Endothelial cell (in vitro differentiated cells): Measurements from ENCODE around the gene ZNF618. TPM values are rescaled to one million over a fixed set of nuclear protein-coding genes. Genes with fewer than 3 reads are reported as not detected.

Experiments
- DNase-seq: peaks from one replicate; pipeline ENCODE4 v3.0.0; 2021; ENCODE audit warnings: low spot score
- H3K27ac Mint-ChIP-seq: one replicate; pipeline ENCODE4 v1.8.0; 2021; ENCODE audit warnings: mixed read lengths, inconsistent platforms; ENCODE audit not compliant: unreplicated experiment
- H3K27me3 Mint-ChIP-seq: one replicate; pipeline ENCODE4 v1.8.0; 2021; ENCODE audit warnings: mild to moderate bottlenecking, moderate library complexity, mixed read lengths, inconsistent platforms; ENCODE audit not compliant: unreplicated experiment
- H3K36me3 Mint-ChIP-seq: one replicate; pipeline ENCODE4 v1.8.0; 2021; ENCODE audit warnings: mild to moderate bottlenecking, low read depth, mixed read lengths, inconsistent platforms; ENCODE audit not compliant: unreplicated experiment
- H3K4me1 Mint-ChIP-seq: one replicate; pipeline ENCODE4 v1.8.0; 2021; ENCODE audit warnings: mild to moderate bottlenecking, mixed read lengths, inconsistent platforms; ENCODE audit not compliant: unreplicated experiment
- H3K4me3 Mint-ChIP-seq: one replicate; pipeline ENCODE4 v1.8.0; 2021; ENCODE audit warnings: mild to moderate bottlenecking, mixed read lengths, inconsistent platforms; ENCODE audit not compliant: unreplicated experiment
- H3K9me3 Mint-ChIP-seq: one replicate; pipeline ENCODE4 v1.8.0; 2021; ENCODE audit warnings: mixed read lengths, inconsistent platforms; ENCODE audit not compliant: unreplicated experiment
- CTCF ChIP-seq: fragments of 200-600 bp; sonication (generic); IDR thresholded peaks from one replicate; pipeline ENCODE4 v1.5.0; 2021; ENCODE audit warnings: antibody characterized with exemption; ENCODE audit not compliant: unreplicated experiment
- total RNA-seq: library from RNA; stranded (reverse); fragmentation: NEBNext Ultra II Directional; extraction: Animal tissue kit (Norgen Biotek cat#: 25700); gene quantifications from one replicate; pipeline ENCODE4 v1.2.1, GENCODE V29; 2021; ENCODE audit not compliant: unreplicated experiment

Gene ZNF618
- total RNA-seq, 1 donor from 2014 or later, result 35.0 TPM

GRCh38 chr9:114086607-114087006 lies 210.5 kb downstream of the ZNF618 start:
- H3K4me3 Mint-ChIP-seq, result no peak overlapping the region
- H3K4me1 Mint-ChIP-seq, result no peaks in the 10 kb centered on the region
- no peak for DNase-seq
- no peak overlapping the region for H3K27ac Mint-ChIP-seq
- TF ChIP-seq CTCF, result no peak
- H3K27me3 Mint-ChIP-seq, result peaks cover 5% of the 10 kb centered on the region
- H3K9me3 Mint-ChIP-seq, result no peaks in the 10 kb centered on the region
- H3K36me3 Mint-ChIP-seq, result no peaks in the 10 kb centered on the region

- H3K36me3 Mint-ChIP-seq, result no peaks in the 10 kb centered on the region
- H3K27ac Mint-ChIP-seq, result no peak overlapping the region
- no peak overlapping the region for H3K4me3 Mint-ChIP-seq
- H3K9me3 Mint-ChIP-seq, result no peaks in the 10 kb centered on the region
- H3K27me3 Mint-ChIP-seq, result peaks cover 5% of the 10 kb centered on the region
- H3K4me1 Mint-ChIP-seq, result no peaks in the 10 kb centered on the region
- no peak for TF ChIP-seq CTCF
- no peak for DNase-seq
These were observed 211.6 kb downstream of the ZNF618 start for GRCh38 chr9:114087721-114088120.

GRCh38 chr9:114088571-114089170 lies 212.6 kb downstream of the ZNF618 start:
- Mint-ChIP-seq H3K4me3 (no peak overlapping the region), H3K4me1 (no peaks in the 10 kb centered on the region), H3K36me3 (no peaks in the 10 kb centered on the region), H3K9me3 (no peaks in the 10 kb centered on the region), H3K27ac (no peak overlapping the region), H3K27me3 (peaks cover 8% of the 10 kb centered on the region)
- TF ChIP-seq CTCF, result no peak
- no peak for DNase-seq

GRCh38 chr9:114089206-114089840 lies 213.2 kb downstream of the ZNF618 start:
- Mint-ChIP-seq H3K9me3 (no peaks in the 10 kb centered on the region), H3K27me3 (peaks cover 10% of the 10 kb centered on the region), H3K4me3 (no peak overlapping the region)

More at GRCh38 chr9:114089206-114089840, 213.2 kb downstream of the ZNF618 start:
- no peaks in the 10 kb centered on the region for H3K4me1 Mint-ChIP-seq
- DNase-seq, result no peak
- H3K36me3 Mint-ChIP-seq, result no peaks in the 10 kb centered on the region
- H3K27ac Mint-ChIP-seq, result no peak overlapping the region
- TF ChIP-seq CTCF, result no peak
